Esophagus squamous epithelium (tissue), 4 donors: ENCODE measurements around the gene NHSL2.

ENCODE experiments used
- POLR2A ChIP-seq, 4 donors: fragments of 450-650 bp; IDR thresholded peaks; one replicate each; pipeline ENCODE4 v1.6.1; 2017; ENCODE audit warnings: antibody characterized with exemption in 4 of 4, mild to moderate bottlenecking in 4 of 4, moderate library complexity in 3 of 4
- TF ChIP-seq, protein P1 (sequence below), 6 experiments: fragments of 450-650 bp in 4 of 6; fragments of 200-600 bp in 2 of 6; sonication (generic) in 2 of 6; IDR thresholded peaks; one replicate each; pipeline ENCODE4 v1.5.1; 2016 to 2019; ENCODE audit warnings: antibody characterized with exemption in 6 of 6, mild to moderate bottlenecking in 4 of 6, moderate library complexity in 4 of 6

DNA sequence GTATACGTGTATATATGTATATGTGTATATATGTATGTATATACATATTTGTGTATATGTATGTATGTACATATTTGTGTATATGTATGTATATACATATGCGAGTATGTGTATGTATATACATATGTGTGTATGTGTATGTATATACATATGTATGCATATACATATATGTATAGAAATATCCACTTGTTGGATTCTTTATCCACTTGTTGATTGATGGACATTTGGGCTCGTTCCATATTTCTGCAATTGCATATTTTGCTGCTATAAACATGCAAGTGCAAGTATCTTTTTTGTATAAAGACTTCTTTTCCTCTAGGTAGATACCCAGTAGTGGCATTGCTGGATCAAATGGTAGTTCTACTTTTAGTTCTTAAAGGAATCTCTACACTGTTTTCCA lies 25.5 kb upstream of the NHSL2 start:
- TF ChIP-seq, protein P1, sequence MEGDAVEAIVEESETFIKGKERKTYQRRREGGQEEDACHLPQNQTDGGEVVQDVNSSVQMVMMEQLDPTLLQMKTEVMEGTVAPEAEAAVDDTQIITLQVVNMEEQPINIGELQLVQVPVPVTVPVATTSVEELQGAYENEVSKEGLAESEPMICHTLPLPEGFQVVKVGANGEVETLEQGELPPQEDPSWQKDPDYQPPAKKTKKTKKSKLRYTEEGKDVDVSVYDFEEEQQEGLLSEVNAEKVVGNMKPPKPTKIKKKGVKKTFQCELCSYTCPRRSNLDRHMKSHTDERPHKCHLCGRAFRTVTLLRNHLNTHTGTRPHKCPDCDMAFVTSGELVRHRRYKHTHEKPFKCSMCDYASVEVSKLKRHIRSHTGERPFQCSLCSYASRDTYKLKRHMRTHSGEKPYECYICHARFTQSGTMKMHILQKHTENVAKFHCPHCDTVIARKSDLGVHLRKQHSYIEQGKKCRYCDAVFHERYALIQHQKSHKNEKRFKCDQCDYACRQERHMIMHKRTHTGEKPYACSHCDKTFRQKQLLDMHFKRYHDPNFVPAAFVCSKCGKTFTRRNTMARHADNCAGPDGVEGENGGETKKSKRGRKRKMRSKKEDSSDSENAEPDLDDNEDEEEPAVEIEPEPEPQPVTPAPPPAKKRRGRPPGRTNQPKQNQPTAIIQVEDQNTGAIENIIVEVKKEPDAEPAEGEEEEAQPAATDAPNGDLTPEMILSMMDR (IDR thresholded peaks at IDR 0.05), result no peak
- TF ChIP-seq POLR2A (IDR thresholded peaks at IDR 0.05), result no peak
